Measurements from ENCODE around the gene RRBP1. TPM values are rescaled to one million over a fixed set of nuclear protein-coding genes. Genes with fewer than 3 reads are reported as not detected.

Gene RRBP1
- total RNA-seq, 6 experiments from 2014 or later = 273 to 331 (median 317) TPM

GRCh38 chr20:17568045-17568788 is 113.8 kb downstream of the RRBP1 start:
- Mint-ChIP-seq H3K36me3 (ENCODE audit: low read depth) (peaks cover 18% of the 10 kb centered on the region), H3K4me1 (ENCODE audit: low read depth) (peaks cover 66% of the 10 kb centered on the region), H3K27me3 (ENCODE audit: insufficient read depth) (no peaks in the 10 kb centered on the region; the same call in 1 of the 2 replicates), H3K4me3 (peak overlapping the region; percentile 97), H3K9me3 (no peaks in the 10 kb centered on the region), H3K27ac (peak overlapping the region; percentile 93)
- TF ChIP-seq CTCF (IDR thresholded peaks at IDR 0.05) = no peak
- no peak for DNase-seq

GRCh38 chr20:17566345-17566744 is 115.7 kb downstream of the RRBP1 start:
- Mint-ChIP-seq H3K4me3 (0 out of 2 replicates have a peak overlapping the region, but pooled peaks have one; percentile 51), H3K27ac (peak overlapping the region; percentile 76), H3K27me3 (ENCODE audit: insufficient read depth) (no peaks in the 10 kb centered on the region; the same call in 1 of the 2 replicates), H3K9me3 (no peaks in the 10 kb centered on the region), H3K36me3 (ENCODE audit: low read depth) (peaks cover 7% of the 10 kb centered on the region), H3K4me1 (ENCODE audit: low read depth) (peaks cover 55% of the 10 kb centered on the region)
- no peak for TF ChIP-seq CTCF (IDR thresholded peaks at IDR 0.05)
- no peak for DNase-seq

DNA sequence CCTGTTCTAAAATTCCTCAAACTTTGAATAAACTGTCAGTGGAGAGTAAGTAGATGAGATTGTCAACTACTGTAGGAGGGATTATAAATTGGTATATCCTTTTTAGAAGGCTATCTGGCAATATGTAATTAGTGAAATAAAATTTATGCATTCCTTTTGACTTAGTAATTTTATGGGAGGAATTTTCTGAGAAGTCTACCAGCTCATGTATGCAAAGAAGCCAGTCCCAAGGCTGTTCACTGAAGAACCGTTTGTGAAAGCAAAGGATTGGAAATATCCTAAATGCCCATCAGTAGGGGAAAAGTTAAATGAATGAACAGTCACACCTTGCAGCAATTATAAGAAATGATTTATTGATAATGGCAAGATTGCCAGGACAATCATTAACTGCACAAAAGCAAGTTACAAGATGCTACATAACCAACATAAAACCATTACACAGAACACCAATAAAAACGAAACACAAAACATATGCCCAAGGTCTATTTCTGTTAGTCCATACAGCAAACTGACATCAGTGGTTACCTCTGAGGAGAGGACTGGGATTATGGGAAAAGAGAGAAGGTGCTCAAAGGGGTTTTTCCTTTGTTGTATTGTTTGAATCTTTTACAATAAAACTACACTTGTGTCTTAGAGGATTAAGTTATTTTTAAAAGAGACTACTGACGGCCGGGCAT is 116.7 kb downstream of the RRBP1 start:
- peak overlapping the region; percentile 76 for H3K27ac Mint-ChIP-seq
- H3K36me3 Mint-ChIP-seq (ENCODE audit: low read depth) = peaks cover 3% of the 10 kb centered on the region
- H3K4me3 Mint-ChIP-seq = peak overlapping the region; percentile 51
- H3K9me3 Mint-ChIP-seq = no peaks in the 10 kb centered on the region
- no peak for TF ChIP-seq CTCF (IDR thresholded peaks at IDR 0.05)
- peaks cover 65% of the 10 kb centered on the region for H3K4me1 Mint-ChIP-seq (ENCODE audit: low read depth)
- DNase-seq = peak; percentile 44
- no peaks in the 10 kb centered on the region; the same call in 1 of the 2 replicates for H3K27me3 Mint-ChIP-seq (ENCODE audit: insufficient read depth)

Other genes starting within 250 kb of the RRBP1 start
- 1 to 10 TPM; 1.2 to 2.5 (median 1.8) TPM for gene BFSP1, start 150.9 kb downstream of the RRBP1 start, total RNA-seq (2021; fragmentation: NEBNext Ultra II Directional; extraction: Animal tissue kit (Norgen Biotek cat#: 25700))
- 100 to 1,000 TPM; 497 to 624 (median 521) TPM for gene DSTN, start 112.2 kb downstream of the RRBP1 start, total RNA-seq (2021; fragmentation: NEBNext Ultra II Directional; extraction: Animal tissue kit (Norgen Biotek cat#: 25700))
- gene BANF2, start 17.7 kb upstream of the RRBP1 start, total RNA-seq (2021; fragmentation: NEBNext Ultra II Directional; extraction: Animal tissue kit (Norgen Biotek cat#: 25700)) = not detected

Data from HFFc6 (cell line).